Calu3 (cell line): ENCODE measurements around the gene PKP4. TPM values are rescaled to one million over a fixed set of nuclear protein-coding genes. Genes with fewer than 3 reads are reported as not detected.

Source experiments
- BruUV-seq: library from RNA; stranded (reverse); fragments of 400-500 nt; replicated peaks from 2 replicates; lab custom pipeline; 2021; lab: Mats Ljungman, UMichigan
- CTCF ChIA-PET: fragments of 300-600 bp; sonication (Branson Sonifier 250); formaldehyde crosslinking; loops from one replicate; lab custom pipeline; 2022; ENCODE audit warnings: antibody characterized with exemption; lab: Charles Lee
- DNase-seq: peaks from one replicate; pipeline ENCODE4 v3.0.0; 2022
- H3K27ac Mint-ChIP-seq: one replicate; pipeline ENCODE4 v1.8.0; 2022; ENCODE audit warnings: mixed read lengths; ENCODE audit not compliant: unreplicated experiment
- H3K27me3 Mint-ChIP-seq: one replicate; pipeline ENCODE4 v1.8.0; 2022; ENCODE audit warnings: mixed read lengths; ENCODE audit not compliant: unreplicated experiment
- H3K36me3 Mint-ChIP-seq: one replicate; pipeline ENCODE4 v1.8.0; 2022; ENCODE audit warnings: mild to moderate bottlenecking, moderate library complexity, mixed read lengths; ENCODE audit not compliant: insufficient read depth, unreplicated experiment
- H3K4me1 Mint-ChIP-seq: one replicate; pipeline ENCODE4 v1.8.0; 2022; ENCODE audit warnings: mild to moderate bottlenecking, low read depth, mixed read lengths; ENCODE audit not compliant: unreplicated experiment
- H3K4me3 Mint-ChIP-seq: one replicate; pipeline ENCODE4 v1.8.0; 2022; ENCODE audit warnings: mild to moderate bottlenecking, low read depth, moderate library complexity, mixed read lengths; ENCODE audit not compliant: unreplicated experiment
- H3K9me3 Mint-ChIP-seq: one replicate; pipeline ENCODE4 v1.8.0; 2022; ENCODE audit warnings: low read depth, mixed read lengths; ENCODE audit not compliant: unreplicated experiment
- intact Hi-C: fragments of 100-400 bp; cut with micrococcal nuclease; formaldehyde crosslinking; loops from one replicate; pipeline ENCODE4 v1.10.0; 2022; ENCODE audit not compliant: unreplicated experiment
- total RNA-seq: library from RNA; stranded (reverse); gene quantifications from 2 replicates; pipeline ENCODE4 v1.2.3, GENCODE V29; 2022
- TF ChIP-seq, protein P1 (sequence below): fragments of 200-600 bp; IDR thresholded peaks from one replicate; pipeline ENCODE4 v1.8.0; 2022; ENCODE audit warnings: antibody characterized with exemption; ENCODE audit not compliant: unreplicated experiment

The PKP4 gene
- total RNA-seq, 1 experiment from 2014 or later = 137 TPM

DNA sequence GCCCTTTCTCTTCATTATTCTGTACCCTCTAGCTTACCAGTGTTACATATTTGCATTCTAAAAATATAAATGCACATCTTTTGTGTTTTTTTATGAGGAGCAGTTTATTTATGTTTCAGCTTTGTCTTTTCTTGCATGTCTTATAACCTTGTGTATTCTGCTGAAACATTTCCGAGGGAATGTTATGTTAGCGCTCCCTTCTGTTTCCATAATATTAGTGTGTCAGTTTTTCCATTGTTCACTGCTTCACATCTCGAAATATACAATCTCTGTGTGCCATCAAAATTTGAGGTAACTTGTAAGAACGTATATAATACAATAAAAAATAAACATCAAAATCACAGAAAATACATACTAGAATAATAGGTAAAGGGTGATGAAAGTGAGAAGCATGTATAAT is 153.3 kb downstream of the PKP4 start:
- Mint-ChIP-seq H3K27ac (no peak overlapping the region), H3K27me3 (no peaks in the 10 kb centered on the region), H3K4me3 (no peak overlapping the region), H3K9me3 (no peaks in the 10 kb centered on the region), H3K4me1 (no peaks in the 10 kb centered on the region), H3K36me3 (peaks cover 5% of the 10 kb centered on the region)
- intact Hi-C loops = no loop called here
- DNase-seq = no peak
- CTCF ChIA-PET = no interaction called here
- TF ChIP-seq, protein P1, sequence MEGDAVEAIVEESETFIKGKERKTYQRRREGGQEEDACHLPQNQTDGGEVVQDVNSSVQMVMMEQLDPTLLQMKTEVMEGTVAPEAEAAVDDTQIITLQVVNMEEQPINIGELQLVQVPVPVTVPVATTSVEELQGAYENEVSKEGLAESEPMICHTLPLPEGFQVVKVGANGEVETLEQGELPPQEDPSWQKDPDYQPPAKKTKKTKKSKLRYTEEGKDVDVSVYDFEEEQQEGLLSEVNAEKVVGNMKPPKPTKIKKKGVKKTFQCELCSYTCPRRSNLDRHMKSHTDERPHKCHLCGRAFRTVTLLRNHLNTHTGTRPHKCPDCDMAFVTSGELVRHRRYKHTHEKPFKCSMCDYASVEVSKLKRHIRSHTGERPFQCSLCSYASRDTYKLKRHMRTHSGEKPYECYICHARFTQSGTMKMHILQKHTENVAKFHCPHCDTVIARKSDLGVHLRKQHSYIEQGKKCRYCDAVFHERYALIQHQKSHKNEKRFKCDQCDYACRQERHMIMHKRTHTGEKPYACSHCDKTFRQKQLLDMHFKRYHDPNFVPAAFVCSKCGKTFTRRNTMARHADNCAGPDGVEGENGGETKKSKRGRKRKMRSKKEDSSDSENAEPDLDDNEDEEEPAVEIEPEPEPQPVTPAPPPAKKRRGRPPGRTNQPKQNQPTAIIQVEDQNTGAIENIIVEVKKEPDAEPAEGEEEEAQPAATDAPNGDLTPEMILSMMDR = no peak
- BruUV-seq = no TSS peak

DNA sequence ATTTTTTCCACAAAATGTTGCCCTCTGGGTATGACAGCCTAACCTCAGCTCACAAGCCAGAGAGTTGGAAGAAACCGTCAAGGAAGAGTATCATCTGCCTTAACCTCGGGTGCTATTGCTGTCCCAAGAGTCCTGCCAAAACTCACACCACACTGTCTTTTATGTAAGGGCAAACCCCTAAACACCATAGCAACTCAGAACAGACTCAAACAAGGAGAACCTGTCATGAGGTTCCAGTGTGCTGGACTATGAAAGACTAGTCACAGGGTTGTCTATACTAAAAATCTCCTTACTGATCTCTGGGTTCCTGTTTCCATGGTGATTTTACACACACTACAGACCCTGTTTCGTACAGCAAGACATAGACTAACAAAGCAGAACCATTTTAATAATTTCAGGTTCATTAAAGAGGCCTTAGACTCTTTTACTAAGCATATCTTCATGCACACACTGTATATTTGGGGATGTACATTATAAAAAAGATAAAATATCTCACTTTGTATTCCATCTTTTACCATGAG is 159.8 kb downstream of the PKP4 start:
- TF ChIP-seq, protein P1 = no peak
- no peak overlapping the region for H3K27ac Mint-ChIP-seq
- BruUV-seq = no TSS peak
- H3K36me3 Mint-ChIP-seq = no peaks in the 10 kb centered on the region
- DNase-seq = no peak
- CTCF ChIA-PET = no interaction called here
- H3K27me3 Mint-ChIP-seq = no peaks in the 10 kb centered on the region
- intact Hi-C loops = loop anchor here (5.0 kb wide), 1 partner anchor 154 kb away; no protein-coding TSS in a partner anchor
- H3K9me3 Mint-ChIP-seq = no peaks in the 10 kb centered on the region
- peaks cover 13% of the 10 kb centered on the region for H3K4me1 Mint-ChIP-seq
- H3K4me3 Mint-ChIP-seq = no peak overlapping the region

DNA sequence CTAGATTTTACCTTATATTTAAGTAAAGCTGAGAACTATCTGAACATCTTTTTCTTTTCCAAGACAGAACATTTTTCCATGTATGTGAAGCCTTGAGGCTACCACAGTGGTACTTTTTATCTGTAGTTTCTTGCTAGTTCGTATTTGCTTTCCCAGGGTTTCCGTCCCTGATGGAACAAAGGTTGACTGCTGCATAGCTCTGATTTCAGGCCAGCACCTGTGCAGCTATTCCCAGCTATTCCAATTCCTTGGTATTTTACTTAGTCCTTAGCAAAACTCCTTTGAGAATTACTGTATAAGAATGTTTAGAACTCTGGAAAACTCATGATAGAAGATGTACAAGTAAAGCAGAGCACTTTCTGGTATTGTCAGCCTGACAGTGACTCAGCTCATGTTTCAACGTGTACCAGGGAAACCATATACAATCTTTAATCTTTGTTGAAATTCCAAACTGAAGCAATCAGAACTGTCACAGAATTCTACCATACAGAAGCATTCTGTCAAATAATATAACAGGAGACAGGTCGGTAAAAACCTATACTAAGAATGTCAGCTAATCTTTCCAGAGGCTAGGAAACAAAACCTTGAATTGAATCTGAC is 162.2 kb downstream of the PKP4 start:
- no TSS peak for BruUV-seq
- CTCF ChIA-PET = interaction anchor here (0.9 to 1.2 kb wide), 3 partner anchors 114 to 595 kb away, joined by 3 to 5 read pairs (median 4); no protein-coding TSS in a partner anchor
- Mint-ChIP-seq H3K36me3 (peaks cover 8% of the 10 kb centered on the region), H3K4me3 (no peak overlapping the region), H3K27ac (peak overlapping the region; percentile 18), H3K27me3 (no peaks in the 10 kb centered on the region), H3K9me3 (no peaks in the 10 kb centered on the region), H3K4me1 (peaks cover 13% of the 10 kb centered on the region)
- no peak for DNase-seq
- intact Hi-C loops = loop anchor here (5.0 kb wide), 1 partner anchor 157 kb away; no protein-coding TSS in a partner anchor
- TF ChIP-seq, protein P1 = no peak

DNA sequence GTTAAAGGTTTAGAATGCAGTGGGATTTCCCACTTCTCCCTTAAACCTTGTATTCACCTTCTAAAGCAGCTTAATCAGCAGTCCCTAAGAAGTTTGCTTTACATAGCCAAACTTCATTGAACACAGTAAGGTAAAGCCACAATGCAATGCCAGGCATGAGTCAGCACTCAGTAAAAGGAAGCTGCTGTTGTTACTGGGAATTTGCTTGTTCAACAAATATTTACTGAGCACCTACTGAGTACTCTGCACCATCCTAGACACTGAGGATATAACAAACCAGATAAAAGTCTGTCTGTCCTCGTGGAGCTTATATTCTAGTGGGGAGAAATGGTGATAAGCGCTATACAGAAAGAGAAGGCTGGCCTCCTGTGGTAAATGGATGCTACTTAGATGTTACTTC is 162.7 kb downstream of the PKP4 start:
- no TSS peak for BruUV-seq
- Mint-ChIP-seq H3K4me1 (peaks cover 13% of the 10 kb centered on the region), H3K27me3 (no peaks in the 10 kb centered on the region), H3K4me3 (no peak overlapping the region), H3K27ac (peak overlapping the region; percentile 8), H3K9me3 (no peaks in the 10 kb centered on the region), H3K36me3 (peaks cover 8% of the 10 kb centered on the region)
- CTCF ChIA-PET = interaction anchor here (1.2 kb wide), 2 partner anchors 160 to 595 kb away, joined by 3 to 5 read pairs; no protein-coding TSS in a partner anchor
- intact Hi-C loops = loop anchor here (5.0 kb wide), 1 partner anchor 157 kb away; no protein-coding TSS in a partner anchor
- TF ChIP-seq, protein P1 = no peak
- DNase-seq = no peak
